ENCODE measurements around the gene DPYD.

Gene DPYD

GRCh38 chr1:97792655-97793054 lies 128.2 kb downstream of the DPYD start:
- in situ Hi-C loops (cut with MboI; ENCODE audit: low sequenced_read_pairs), result no loop called here

- in situ Hi-C loops (cut with MboI; ENCODE audit: low sequenced_read_pairs), result no loop called here
These were observed 129.6 kb downstream of the DPYD start for GRCh38 chr1:97791251-97791650.

GRCh38 chr1:97787231-97787630 lies 133.6 kb downstream of the DPYD start:
- in situ Hi-C loops (cut with MboI; ENCODE audit: low sequenced_read_pairs), result no loop called here

GRCh38 chr1:97784661-97785060 lies 136.2 kb downstream of the DPYD start:
- in situ Hi-C loops (cut with MboI; ENCODE audit: low sequenced_read_pairs), result no loop called here

- in situ Hi-C loops (cut with MboI; ENCODE audit: low sequenced_read_pairs), result no loop called here
These were observed 137.1 kb downstream of the DPYD start for GRCh38 chr1:97783751-97784150.

- in situ Hi-C loops (cut with MboI; ENCODE audit: low sequenced_read_pairs), result no loop called here
These were observed 139.0 kb downstream of the DPYD start for GRCh38 chr1:97781762-97782337.

- in situ Hi-C loops (cut with MboI; ENCODE audit: low sequenced_read_pairs), result no loop called here
These were observed 139.9 kb downstream of the DPYD start for GRCh38 chr1:97780884-97781283.

GRCh38 chr1:97778718-97779117 lies 142.1 kb downstream of the DPYD start:
- in situ Hi-C loops (cut with MboI; ENCODE audit: low sequenced_read_pairs), result no loop called here

- in situ Hi-C loops (cut with MboI; ENCODE audit: low sequenced_read_pairs), result no loop called here
These were observed 150.5 kb downstream of the DPYD start for GRCh38 chr1:97770376-97770775.

- in situ Hi-C loops (cut with MboI; ENCODE audit: low sequenced_read_pairs), result no loop called here
These were observed 153.5 kb downstream of the DPYD start for GRCh38 chr1:97767381-97767780.

- in situ Hi-C loops (cut with MboI; ENCODE audit: low sequenced_read_pairs), result no loop called here
These were observed 155.8 kb downstream of the DPYD start for GRCh38 chr1:97764991-97765390.

- in situ Hi-C loops (cut with MboI; ENCODE audit: low sequenced_read_pairs), result no loop called here
These were observed 159.2 kb downstream of the DPYD start for GRCh38 chr1:97761637-97762036.

- in situ Hi-C loops (cut with MboI; ENCODE audit: low sequenced_read_pairs), result no loop called here
These were observed 161.8 kb downstream of the DPYD start for GRCh38 chr1:97759078-97759477.

- in situ Hi-C loops (cut with MboI; ENCODE audit: low sequenced_read_pairs), result no loop called here
These were observed 162.2 kb downstream of the DPYD start for GRCh38 chr1:97758541-97759057.

- in situ Hi-C loops (cut with MboI; ENCODE audit: low sequenced_read_pairs), result no loop called here
These were observed 174.9 kb downstream of the DPYD start for GRCh38 chr1:97745912-97746311.

GRCh38 chr1:97744977-97745376 lies 175.9 kb downstream of the DPYD start:
- in situ Hi-C loops (cut with MboI; ENCODE audit: low sequenced_read_pairs), result no loop called here

- in situ Hi-C loops (cut with MboI; ENCODE audit: low sequenced_read_pairs), result no loop called here
These were observed 177.7 kb downstream of the DPYD start for GRCh38 chr1:97743129-97743528.

GRCh38 chr1:97740891-97741290 lies 179.9 kb downstream of the DPYD start:
- in situ Hi-C loops (cut with MboI; ENCODE audit: low sequenced_read_pairs), result no loop called here

GRCh38 chr1:97739596-97740103 lies 181.2 kb downstream of the DPYD start:
- in situ Hi-C loops (cut with MboI; ENCODE audit: low sequenced_read_pairs), result no loop called here

GRCh38 chr1:97738270-97738669 lies 182.6 kb downstream of the DPYD start:
- in situ Hi-C loops (cut with MboI; ENCODE audit: low sequenced_read_pairs), result no loop called here

- in situ Hi-C loops (cut with MboI; ENCODE audit: low sequenced_read_pairs), result no loop called here
These were observed 190.6 kb downstream of the DPYD start for GRCh38 chr1:97730271-97730670.

- in situ Hi-C loops (cut with MboI; ENCODE audit: low sequenced_read_pairs), result no loop called here
These were observed 192.4 kb downstream of the DPYD start for GRCh38 chr1:97728436-97728835.

- in situ Hi-C loops (cut with MboI; ENCODE audit: low sequenced_read_pairs), result no loop called here
These were observed 193.8 kb downstream of the DPYD start for GRCh38 chr1:97727029-97727428.

Data from HL-60/S4 treated with phorbol 12-myristate 13-acetate at 8.2 ng/mL for 4 days and 3 days (cell line).